OCI-LY3 (cell line): ENCODE results near the gene S100A7.
"Not testable (repeated sequence)": the region's sequence is repeated elsewhere in the genome, so short reads cannot be mapped to it uniquely, and the experiment has no call there.

ENCODE experiments used
- H2AFZ ChIP-seq: fragments of 200-600, 300-600 bp; shearing (Covaris generic); 2 replicates; pipeline ENCODE4 v1.6.0; 2014; ENCODE audit warnings: antibody characterized with exemption, low read depth, low read length
- H3K27ac ChIP-seq: fragments of 200-600, 300-600 bp; sonication (generic); 2 replicates; pipeline ENCODE4 v1.5.1; 2014; ENCODE audit warnings: mild to moderate bottlenecking, low read length, moderate library complexity, mixed read lengths
- H3K27me3 ChIP-seq: fragments of 200-600, 300-600 bp; sonication (generic); 2 replicates; pipeline ENCODE4 v1.6.1; 2014; ENCODE audit warnings: low read depth, low read length, mixed read lengths
- H3K36me3 ChIP-seq: fragments of 200-600, 300-600 bp; sonication (generic); replicated peaks from 2 replicates; pipeline ENCODE3; 2014; ENCODE audit warnings: low read depth, low read length, mixed read lengths
- H3K4me1 ChIP-seq: fragments of 300-600, 200-600 bp; sonication (generic); 2 replicates; pipeline ENCODE4 v1.6.1; 2014; ENCODE audit warnings: low read length, mixed read lengths
- H3K4me2 ChIP-seq: fragments of 200-600, 300-600 bp; sonication (generic); 2 replicates; pipeline ENCODE4 v1.6.1; 2014; ENCODE audit warnings: low read length, mixed read lengths
- H3K4me3 ChIP-seq: fragments of 300-600, 200-600 bp; sonication (generic); 2 replicates; pipeline ENCODE4 v1.5.1; 2014; ENCODE audit warnings: antibody characterized with exemption, mild to moderate bottlenecking, low read length, moderate library complexity
- H3K79me2 ChIP-seq: fragments of 300-600, 200-600 bp; shearing (Covaris generic); 2 replicates; pipeline ENCODE4 v1.6.1; 2014; ENCODE audit warnings: mild to moderate bottlenecking, low read length, mixed read lengths
- H3K9ac ChIP-seq: fragments of 300-600, 200-600 bp; shearing (Covaris generic); 2 replicates; pipeline ENCODE4 v1.6.0; 2014; ENCODE audit warnings: mild to moderate bottlenecking, low read length, moderate library complexity
- H3K9me3 ChIP-seq: fragments of 200-600, 300-600 bp; shearing (Covaris generic); 2 replicates; pipeline ENCODE4 v1.6.1; 2014; ENCODE audit warnings: low read length, mixed read lengths; ENCODE audit not compliant: insufficient read depth
- H4K20me1 ChIP-seq: fragments of 200-600, 300-600 bp; sonication (generic); 2 replicates; pipeline ENCODE4 v1.6.1; 2016; ENCODE audit warnings: low read length, mixed read lengths; ENCODE audit not compliant: insufficient read depth
- CTCF ChIP-seq: fragments of 200-600, 300-600 bp; sonication (generic); IDR thresholded peaks from 2 replicates; pipeline ENCODE4 v1.5.1; 2014; ENCODE audit warnings: antibody characterized with exemption, low read length, low read depth
- EZH2phosphoT487 ChIP-seq: fragments of 200-600 bp; shearing (Covaris generic); IDR thresholded peaks from 2 replicates; pipeline ENCODE4 v1.6.1; 2018; ENCODE audit warnings: antibody characterized with exemption, mixed run types, low read depth

Gene S100A7

GRCh38 chr1:153466908-153467307 lies 6.5 kb upstream of the S100A7 start:
- no peak for TF ChIP-seq EZH2phosphoT487
- no peak for TF ChIP-seq CTCF
- no peak overlapping the region for H3K27ac ChIP-seq
- no peak overlapping the region for H3K4me2 ChIP-seq
- no peak overlapping the region for H2AFZ ChIP-seq
- H3K79me2 ChIP-seq = no peaks in the 10 kb centered on the region
- H3K36me3 ChIP-seq = no peaks in the 10 kb centered on the region
- no peaks in the 10 kb centered on the region; the same call in 1 of the 2 replicates for H4K20me1 ChIP-seq
- no peak overlapping the region for H3K4me3 ChIP-seq
- H3K9ac ChIP-seq = no peak overlapping the region
- peaks cover 3% of the 10 kb centered on the region; the same call in 1 of the 2 replicates for H3K4me1 ChIP-seq
- H3K9me3 ChIP-seq = no peaks in the 10 kb centered on the region
- H3K27me3 ChIP-seq = peaks cover 56% of the 10 kb centered on the region

- H4K20me1 ChIP-seq = no peaks in the 10 kb centered on the region; the same call in 1 of the 2 replicates
- H3K79me2 ChIP-seq = no peaks in the 10 kb centered on the region
- H3K4me1 ChIP-seq = peaks cover 3% of the 10 kb centered on the region; the same call in 1 of the 2 replicates
- no peak overlapping the region for H3K9ac ChIP-seq
- H3K36me3 ChIP-seq = no peaks in the 10 kb centered on the region
- no peak overlapping the region for H3K27ac ChIP-seq
- peaks cover 52% of the 10 kb centered on the region for H3K27me3 ChIP-seq
- H2AFZ ChIP-seq = no peak overlapping the region; the same call in 1 of the 2 replicates
- H3K4me2 ChIP-seq = peak overlapping the region; percentile 59
- peak overlapping the region; percentile 33 for H3K4me3 ChIP-seq
- H3K9me3 ChIP-seq = no peaks in the 10 kb centered on the region
- TF ChIP-seq CTCF (peak; percentile 96), EZH2phosphoT487 (no peak)
Observed at GRCh38 chr1:153465811-153466636, 5.6 kb upstream of the S100A7 start.

GRCh38 chr1:153462741-153463140 lies 2.3 kb upstream of the S100A7 start:
- not testable (repeated sequence) for H3K4me1 ChIP-seq, H4K20me1 ChIP-seq, H3K27ac ChIP-seq, H3K4me3 ChIP-seq, H3K4me2 ChIP-seq, H3K9me3 ChIP-seq, H3K9ac ChIP-seq, H2AFZ ChIP-seq, H3K79me2 ChIP-seq, H3K36me3 ChIP-seq
- peaks cover 52% of the 10 kb centered on the region for H3K27me3 ChIP-seq

GRCh38 chr1:153459655-153460054 lies 796 bp downstream of the S100A7 start:
- Histone ChIP-seq H3K9ac (no peak overlapping the region), H3K27ac (no peak overlapping the region), H4K20me1 (peaks cover 5% of the 10 kb centered on the region; the same call in 1 of the 2 replicates), H3K4me2 (no peak overlapping the region), H3K79me2 (no peaks in the 10 kb centered on the region), H3K4me1 (no peaks in the 10 kb centered on the region), H3K36me3 (no peaks in the 10 kb centered on the region), H3K4me3 (no peak overlapping the region), H3K9me3 (no peaks in the 10 kb centered on the region), H2AFZ (no peak overlapping the region), H3K27me3 (peaks cover 71% of the 10 kb centered on the region)
- no peak for TF ChIP-seq EZH2phosphoT487
- TF ChIP-seq CTCF = no peak
